ENCODE results near the gene IL17RB.

IL17RB gene

DNA sequence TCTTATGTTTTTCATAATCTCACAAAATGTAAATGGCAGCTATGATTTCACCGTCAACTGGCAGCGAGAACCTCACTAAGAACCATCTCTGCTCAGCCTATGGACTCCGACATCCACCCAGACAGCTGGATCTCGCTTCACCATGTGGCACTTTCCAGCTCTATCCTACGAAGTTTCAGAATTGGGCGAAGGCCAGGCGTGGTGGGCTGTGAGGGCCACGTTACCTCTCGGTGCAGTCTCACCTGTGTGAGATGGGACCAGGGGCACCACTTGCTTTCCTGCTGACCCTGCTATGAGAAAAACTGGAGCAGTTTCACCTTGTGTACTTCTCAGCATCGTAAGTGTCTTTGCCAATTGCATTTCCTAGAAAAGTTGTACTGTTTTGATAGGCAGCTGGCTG is 32.5 kb upstream of the IL17RB start:
- H3K27me3 ChIP-seq (ENCODE audit: low read length) = no peaks in the 10 kb centered on the region
- 0 out of 2 replicates have a peak, but pooled peaks cover 7% of the 10 kb centered on the region for H3F3A ChIP-seq (ENCODE audit: insufficient read depth)
- no peak for TF ChIP-seq EZH2phosphoT487 (conservative IDR thresholded peaks at IDR 0.05; ENCODE audit: low read length)
- TF ChIP-seq, protein P1, sequence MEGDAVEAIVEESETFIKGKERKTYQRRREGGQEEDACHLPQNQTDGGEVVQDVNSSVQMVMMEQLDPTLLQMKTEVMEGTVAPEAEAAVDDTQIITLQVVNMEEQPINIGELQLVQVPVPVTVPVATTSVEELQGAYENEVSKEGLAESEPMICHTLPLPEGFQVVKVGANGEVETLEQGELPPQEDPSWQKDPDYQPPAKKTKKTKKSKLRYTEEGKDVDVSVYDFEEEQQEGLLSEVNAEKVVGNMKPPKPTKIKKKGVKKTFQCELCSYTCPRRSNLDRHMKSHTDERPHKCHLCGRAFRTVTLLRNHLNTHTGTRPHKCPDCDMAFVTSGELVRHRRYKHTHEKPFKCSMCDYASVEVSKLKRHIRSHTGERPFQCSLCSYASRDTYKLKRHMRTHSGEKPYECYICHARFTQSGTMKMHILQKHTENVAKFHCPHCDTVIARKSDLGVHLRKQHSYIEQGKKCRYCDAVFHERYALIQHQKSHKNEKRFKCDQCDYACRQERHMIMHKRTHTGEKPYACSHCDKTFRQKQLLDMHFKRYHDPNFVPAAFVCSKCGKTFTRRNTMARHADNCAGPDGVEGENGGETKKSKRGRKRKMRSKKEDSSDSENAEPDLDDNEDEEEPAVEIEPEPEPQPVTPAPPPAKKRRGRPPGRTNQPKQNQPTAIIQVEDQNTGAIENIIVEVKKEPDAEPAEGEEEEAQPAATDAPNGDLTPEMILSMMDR (IDR thresholded peaks at IDR 0.05; ENCODE audit: insufficient read depth, low read length, poor library complexity, severe bottlenecking) = no peak
- H3K79me2 ChIP-seq (ENCODE audit: insufficient read depth, low read length) = no peaks in the 10 kb centered on the region
- no peaks in the 10 kb centered on the region for H3K9me2 ChIP-seq (replicated peaks; ENCODE audit: insufficient read depth, low read length)
- no peak overlapping the region for H3K27ac ChIP-seq (ENCODE audit: low read depth, low read length)
- H3K9me3 ChIP-seq (ENCODE audit: insufficient read depth, low read length) = no peaks in the 10 kb centered on the region
- no peak overlapping the region for H3K4me3 ChIP-seq (ENCODE audit: insufficient read depth, low read length, poor library complexity, severe bottlenecking)
- no peak overlapping the region for H2AFZ ChIP-seq (ENCODE audit: low read depth, low read length, severe bottlenecking)
- no peak overlapping the region for H3K4me2 ChIP-seq (ENCODE audit: low read depth, low read length, poor library complexity, severe bottlenecking)
- 0 out of 2 replicates have a peak, but pooled peaks cover 2% of the 10 kb centered on the region for H3K36me3 ChIP-seq (ENCODE audit: low read length)
- no peaks in the 10 kb centered on the region for H4K20me1 ChIP-seq (ENCODE audit: low read depth, low read length)
- H3K9ac ChIP-seq (ENCODE audit: low read length) = no peak overlapping the region

DNA sequence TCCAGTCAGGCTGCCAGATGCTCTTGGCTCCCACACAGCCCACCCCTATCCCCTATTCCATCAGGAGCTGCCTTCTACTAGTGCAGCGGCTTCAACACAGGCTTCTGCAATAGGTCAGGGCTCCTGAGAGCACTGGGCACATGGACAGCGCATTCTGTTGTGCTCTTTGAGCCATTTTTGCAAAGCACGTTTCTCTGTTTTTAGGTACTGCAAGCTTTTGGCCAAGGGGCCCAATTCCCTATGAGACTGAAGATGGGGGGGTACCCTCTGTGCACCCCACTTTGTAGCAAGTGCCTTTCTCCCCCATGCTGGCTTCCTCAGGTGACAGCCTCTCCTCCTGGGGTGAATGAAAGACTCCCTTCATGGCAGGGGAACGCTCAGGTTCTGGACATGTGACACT is 31.3 kb upstream of the IL17RB start:
- Histone ChIP-seq H3K4me2 (ENCODE audit: low read depth, low read length, poor library complexity, severe bottlenecking) (no peak overlapping the region), H3K79me2 (ENCODE audit: insufficient read depth, low read length) (no peaks in the 10 kb centered on the region), H3K9ac (ENCODE audit: low read length) (no peak overlapping the region), H3F3A (ENCODE audit: insufficient read depth) (0 out of 2 replicates have a peak, but pooled peaks cover 7% of the 10 kb centered on the region), H2AFZ (ENCODE audit: low read depth, low read length, severe bottlenecking) (no peak overlapping the region), H4K20me1 (ENCODE audit: low read depth, low read length) (no peaks in the 10 kb centered on the region), H3K9me3 (ENCODE audit: insufficient read depth, low read length) (no peaks in the 10 kb centered on the region), H3K4me3 (ENCODE audit: insufficient read depth, low read length, poor library complexity, severe bottlenecking) (no peak overlapping the region), H3K9me2 (replicated peaks; ENCODE audit: insufficient read depth, low read length) (no peaks in the 10 kb centered on the region), H3K36me3 (ENCODE audit: low read length) (0 out of 2 replicates have a peak, but pooled peaks cover 2% of the 10 kb centered on the region), H3K27me3 (ENCODE audit: low read length) (no peaks in the 10 kb centered on the region), H3K27ac (ENCODE audit: low read depth, low read length) (no peak overlapping the region)
- TF ChIP-seq EZH2phosphoT487 (conservative IDR thresholded peaks at IDR 0.05; ENCODE audit: low read length) = no peak
- TF ChIP-seq, protein P1 (IDR thresholded peaks at IDR 0.05; ENCODE audit: insufficient read depth, low read length, poor library complexity, severe bottlenecking) = no peak

DNA sequence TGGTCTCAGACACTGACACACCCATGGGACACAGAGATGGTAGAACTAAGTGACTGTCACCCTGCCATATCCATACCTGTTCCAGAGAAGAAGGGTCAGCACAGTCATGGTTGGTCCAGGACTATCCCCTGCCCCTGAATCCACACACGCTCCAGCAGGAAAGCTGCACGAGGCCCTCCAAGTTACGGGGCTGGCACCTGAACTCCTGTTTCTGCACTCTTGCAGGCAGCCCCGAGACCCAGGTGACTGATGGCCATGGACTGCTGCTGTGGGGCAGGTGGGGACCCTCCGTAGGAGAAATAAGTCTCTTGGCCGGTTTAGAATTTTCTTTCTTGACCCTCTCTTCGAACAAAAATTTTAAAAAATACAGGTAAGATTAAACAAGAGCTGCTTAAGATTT is 30.7 kb upstream of the IL17RB start:
- 0 out of 2 replicates have a peak, but pooled peaks cover 7% of the 10 kb centered on the region for H3F3A ChIP-seq (ENCODE audit: insufficient read depth)
- H3K9ac ChIP-seq (ENCODE audit: low read length) = no peak overlapping the region
- H4K20me1 ChIP-seq (ENCODE audit: low read depth, low read length) = no peaks in the 10 kb centered on the region
- H3K9me2 ChIP-seq (replicated peaks; ENCODE audit: insufficient read depth, low read length) = no peaks in the 10 kb centered on the region
- H3K4me3 ChIP-seq (ENCODE audit: insufficient read depth, low read length, poor library complexity, severe bottlenecking) = no peak overlapping the region
- no peak overlapping the region for H3K27ac ChIP-seq (ENCODE audit: low read depth, low read length)
- no peaks in the 10 kb centered on the region for H3K27me3 ChIP-seq (ENCODE audit: low read length)
- H3K9me3 ChIP-seq (ENCODE audit: insufficient read depth, low read length) = no peaks in the 10 kb centered on the region
- no peak overlapping the region for H2AFZ ChIP-seq (ENCODE audit: low read depth, low read length, severe bottlenecking)
- TF ChIP-seq EZH2phosphoT487 (conservative IDR thresholded peaks at IDR 0.05; ENCODE audit: low read length) = no peak
- H3K36me3 ChIP-seq (ENCODE audit: low read length) = 0 out of 2 replicates have a peak, but pooled peaks cover 2% of the 10 kb centered on the region
- H3K79me2 ChIP-seq (ENCODE audit: insufficient read depth, low read length) = no peaks in the 10 kb centered on the region
- H3K4me2 ChIP-seq (ENCODE audit: low read depth, low read length, poor library complexity, severe bottlenecking) = no peak overlapping the region

DNA sequence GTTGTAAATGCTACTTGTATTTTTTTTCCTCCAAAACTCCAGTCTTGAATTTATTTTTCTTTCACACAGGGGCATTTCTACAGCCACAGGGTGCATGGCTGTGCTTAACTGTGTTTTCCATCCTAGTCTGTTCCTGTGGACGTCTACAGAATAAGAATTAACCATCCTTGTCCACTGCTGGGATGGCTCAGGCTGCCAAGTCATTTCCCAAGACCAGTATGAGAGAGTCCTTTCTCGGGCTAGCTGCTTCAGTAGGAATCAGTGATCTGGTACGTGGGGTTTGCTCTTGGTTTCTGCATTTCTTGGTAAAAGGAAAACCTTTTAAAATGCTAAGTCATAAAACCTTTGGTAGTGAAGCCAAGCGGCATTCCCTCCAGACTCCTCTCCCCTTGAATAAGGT is 29.9 kb upstream of the IL17RB start:
- no peak overlapping the region for H3K27ac ChIP-seq (ENCODE audit: low read depth, low read length)
- H3K9me2 ChIP-seq (replicated peaks; ENCODE audit: insufficient read depth, low read length) = no peaks in the 10 kb centered on the region
- H3K79me2 ChIP-seq (ENCODE audit: insufficient read depth, low read length) = no peaks in the 10 kb centered on the region
- H3K36me3 ChIP-seq (ENCODE audit: low read length) = 0 out of 2 replicates have a peak, but pooled peaks cover 2% of the 10 kb centered on the region
- H3K4me3 ChIP-seq (ENCODE audit: insufficient read depth, low read length, poor library complexity, severe bottlenecking) = no peak overlapping the region
- H3K4me2 ChIP-seq (ENCODE audit: low read depth, low read length, poor library complexity, severe bottlenecking) = no peak overlapping the region
- H3K9me3 ChIP-seq (ENCODE audit: insufficient read depth, low read length) = no peaks in the 10 kb centered on the region
- 0 out of 2 replicates have a peak, but pooled peaks cover 7% of the 10 kb centered on the region for H3F3A ChIP-seq (ENCODE audit: insufficient read depth)
- TF ChIP-seq EZH2phosphoT487 (conservative IDR thresholded peaks at IDR 0.05; ENCODE audit: low read length) = no peak
- TF ChIP-seq, protein P1 (IDR thresholded peaks at IDR 0.05; ENCODE audit: insufficient read depth, low read length, poor library complexity, severe bottlenecking) = no peak
- H3K27me3 ChIP-seq (ENCODE audit: low read length) = no peaks in the 10 kb centered on the region
- H2AFZ ChIP-seq (ENCODE audit: low read depth, low read length, severe bottlenecking) = no peak overlapping the region
- H4K20me1 ChIP-seq (ENCODE audit: low read depth, low read length) = no peaks in the 10 kb centered on the region
- no peak overlapping the region for H3K9ac ChIP-seq (ENCODE audit: low read length)
